ENCODE results near the gene RSPO4. TPM values are rescaled to one million over a fixed set of nuclear protein-coding genes. Genes with fewer than 3 reads are reported as not detected.

The RSPO4 gene
- total and polyA plus RNA-seq, 2 of the 8 experiments (the other 6 are each of a cell fraction or from before 2014, with no cell fraction given) = 3.4 to 6.4 TPM

- Histone ChIP-seq H3K79me1 (ENCODE audit: low read depth, low read length) (no peaks in the 10 kb centered on the region), H4K20me1 (replicated peaks in 1 of 2; ENCODE audit: control insufficient read depth in 1 of 2, insufficient read depth in 2 of 2, low read length in 2 of 2) (peaks cover 2 to 3% of the 10 kb centered on the region in 2 experiments), H2BK120ac (replicated peaks; ENCODE audit: low read depth, low read length) (no peak overlapping the region), H3K4me3 (ENCODE audit: extremely low read depth in 1 of 4, insufficient read depth in 2 of 4, low read depth in 3 of 4, low read length in 4 of 4) (no peak overlapping the region), H4K91ac (replicated peaks; ENCODE audit: insufficient read length, low read length) (no peak overlapping the region), H3K14ac (ENCODE audit: insufficient read length) (no peak overlapping the region), H3K18ac (ENCODE audit: extremely low read depth, low read length) (no peak overlapping the region), H3K4me1 (replicated peaks in 1 of 4; ENCODE audit: control insufficient read depth in 3 of 4, insufficient read depth in 4 of 4, low read length in 3 of 4) (peaks cover 0 to 3% (median under 1%) of the 10 kb centered on the region in 4 experiments; a peak in 3 of 7 replicates), H3K27me3 (replicated peaks in 1 of 4; ENCODE audit: control insufficient read depth in 3 of 4, extremely low read depth in 1 of 4, insufficient read depth in 3 of 4, low read length in 3 of 4) (peaks cover 0 to 3% (median 0%) of the 10 kb centered on the region in 4 experiments; a peak in 1 of 7 replicates), H3K36me3 (ENCODE audit: control insufficient read depth in 2 of 4, insufficient read depth in 4 of 4, low read length in 3 of 4) (no peaks in the 10 kb centered on the region), H2BK5ac (ENCODE audit: low read depth, low read length) (no peak overlapping the region), H2AK5ac (ENCODE audit: low read depth, low read length) (no peak overlapping the region), H3K27ac (ENCODE audit: low read depth, low read length) (no peak overlapping the region), H2BK20ac (ENCODE audit: low read length) (no peak overlapping the region), H3K23me2 (ENCODE audit: low read depth, low read length) (peaks cover 4% of the 10 kb centered on the region; the same call in 1 of the 2 replicates), H2BK15ac (ENCODE audit: low read length) (no peak overlapping the region), H3K79me2 (ENCODE audit: control insufficient read depth in 1 of 2, insufficient read depth in 2 of 2, low read length in 2 of 2) (no peaks in the 10 kb centered on the region), H3K23ac (ENCODE audit: insufficient read length) (no peak overlapping the region), H3K9ac (replicated peaks in 1 of 4; ENCODE audit: extremely low read depth in 1 of 4, low read depth in 3 of 4, low read length in 3 of 4) (no peak overlapping the region), H4K8ac (ENCODE audit: extremely low read depth, insufficient read depth, low read length) (no peak overlapping the region), H2AFZ (ENCODE audit: low read length) (no peak overlapping the region), H2BK12ac (ENCODE audit: low read depth, low read length) (no peak overlapping the region), H3K9me3 (ENCODE audit: insufficient read depth in 2 of 2, low read depth in 1 of 2, low read length in 1 of 2) (no peaks in the 10 kb centered on the region), H3K4me2 (ENCODE audit: insufficient read depth in 1 of 2, low read depth in 2 of 2, low read length in 2 of 2) (no peak overlapping the region), H3K56ac (replicated peaks; ENCODE audit: insufficient read length, low read depth, low read length) (no peak overlapping the region), H4K5ac (ENCODE audit: insufficient read length, low read depth, low read length) (no peak overlapping the region), H3K4ac (replicated peaks; ENCODE audit: insufficient read length, low read depth, low read length) (no peak overlapping the region)
- DNase-seq (ENCODE audit: low read depth in 1 of 2, low spot score in 2 of 2) = no peak
- CTCF ChIA-PET (ENCODE audit: partially characterized antibody) = interaction anchor here (0.7 to 12.5 kb wide), 39 partner anchors 13 to 1221 kb away, joined by 3 to 191 read pairs (median 7); partner anchors contain the start of gene SLC52A3
- no peak for FAIRE-seq
- POLR2A ChIA-PET (ENCODE audit: partially characterized antibody) = interaction anchor here (1.1 to 1.2 kb wide), 2 partner anchors 45 to 156 kb away, joined by 3 read pairs; no protein-coding TSS in a partner anchor
- WGBS, 2 experiments (ENCODE audit: extremely low coverage in 1 of 2, insufficient coverage in 1 of 2, insufficient read length in 1 of 2, insufficient replicate concordance in 2 of 2, low coverage in 1 of 2, low lambda C conversion rate in 2 of 2, missing lambda C conversion rate in 1 of 2) = 93% methylated on average over 1 of the region's 1 CpG; no CpG with 5 or more reads in 1 of the 2 experiments
- TF ChIP-seq YY1 (IDR thresholded peaks at IDR 0.05; ENCODE audit: low read depth, low read length) (no peak), NRF1 (IDR thresholded peaks at IDR 0.05; ENCODE audit: low read depth, low read length) (no peak), SIRT6 (IDR thresholded peaks at IDR 0.05; ENCODE audit: low read length) (no peak), SP1 (IDR thresholded peaks at IDR 0.05; ENCODE audit: low read depth, low read length) (no peak), SUZ12 (IDR thresholded peaks at IDR 0.05; ENCODE audit: low read length) (no peak), SIN3A (conservative IDR thresholded peaks at IDR 0.05 in 1 of 2, IDR thresholded peaks at IDR 0.05 in 1 of 2; ENCODE audit: low read depth in 1 of 2, low read length in 2 of 2) (no peak), SAP30 (IDR thresholded peaks at IDR 0.05; ENCODE audit: insufficient read depth, insufficient replicate concordance, low read length) (no peak), POU5F1 (IDR thresholded peaks at IDR 0.05; ENCODE audit: low read depth, low read length) (no peak), TAF1 (IDR thresholded peaks at IDR 0.05; ENCODE audit: low read depth, low read length) (no peak), TEAD4 (IDR thresholded peaks at IDR 0.05; ENCODE audit: low read depth, low read length) (no peak), NANOG (IDR thresholded peaks at IDR 0.05; ENCODE audit: insufficient read depth, low read depth, low read length, poor library complexity, severe bottlenecking) (no peak), KDM4A (IDR thresholded peaks at IDR 0.05; ENCODE audit: low read depth, low read length, severe bottlenecking) (no peak), BRCA1 (IDR thresholded peaks at IDR 0.05; ENCODE audit: low read depth, low read length) (no peak), HDAC2 (IDR thresholded peaks at IDR 0.05; ENCODE audit: borderline replicate concordance in 1 of 2, low read depth in 2 of 2, low read length in 2 of 2) (no peak)
Observed at GRCh38 chr20:957544-957943, 44.6 kb downstream of the RSPO4 start.

All from H1 (cell line).